GM20431 (cell line): ENCODE results near the gene RPRD1B.

Source experiments
- in situ Hi-C: fragments of 300-500 bp; cut with MseI, MboI; formaldehyde crosslinking; loops from one replicate; pipeline ENCODE4 v1.15.0; 2020; ENCODE audit warnings: low sequenced_read_pairs; ENCODE audit not compliant: unreplicated experiment

Gene RPRD1B

GRCh38 chr20:38129893-38130609 is 96.5 kb downstream of the RPRD1B start:
- in situ Hi-C loops: no loop called here

- in situ Hi-C loops: no loop called here
These were observed 97.4 kb downstream of the RPRD1B start for GRCh38 chr20:38130687-38131587.

- in situ Hi-C loops: no loop called here
These were observed 98.1 kb downstream of the RPRD1B start for GRCh38 chr20:38131588-38132121.

- in situ Hi-C loops: no loop called here
These were observed 98.8 kb downstream of the RPRD1B start for GRCh38 chr20:38132156-38132909.

- in situ Hi-C loops: no loop called here
These were observed 99.5 kb downstream of the RPRD1B start for GRCh38 chr20:38132910-38133501.

GRCh38 chr20:38133680-38134426 is 100.3 kb downstream of the RPRD1B start:
- in situ Hi-C loops: no loop called here

- in situ Hi-C loops: no loop called here
These were observed 101.1 kb downstream of the RPRD1B start for GRCh38 chr20:38134427-38135270.

GRCh38 chr20:38135271-38135650 is 101.7 kb downstream of the RPRD1B start:
- in situ Hi-C loops: no loop called here

GRCh38 chr20:38135651-38136420 is 102.3 kb downstream of the RPRD1B start:
- in situ Hi-C loops: no loop called here

- in situ Hi-C loops: no loop called here
These were observed 103.1 kb downstream of the RPRD1B start for GRCh38 chr20:38136421-38137245.

- in situ Hi-C loops: no loop called here
These were observed 104.0 kb downstream of the RPRD1B start for GRCh38 chr20:38137441-38138037.

- in situ Hi-C loops: no loop called here
These were observed 104.7 kb downstream of the RPRD1B start for GRCh38 chr20:38138086-38138778.

- in situ Hi-C loops: no loop called here
These were observed 105.8 kb downstream of the RPRD1B start for GRCh38 chr20:38139156-38139912.

GRCh38 chr20:38139977-38140753 is 106.6 kb downstream of the RPRD1B start:
- in situ Hi-C loops: no loop called here
